ENCODE data around the gene HMX1. TPM values are rescaled to one million over a fixed set of nuclear protein-coding genes. Genes with fewer than 3 reads are reported as not detected.

HMX1 gene
- total RNA-seq, 1 experiment from 2014 or later, result 5.0 TPM

GRCh38 chr4:8842614-8843013 is 29.0 kb downstream of the HMX1 start:
- no peak for DNase-seq (ENCODE audit: low read depth)

GRCh38 chr4:8841678-8842268 is 29.9 kb downstream of the HMX1 start:
- DNase-seq (ENCODE audit: low read depth), result no peak

GRCh38 chr4:8840816-8841455 is 30.7 kb downstream of the HMX1 start:
- DNase-seq (ENCODE audit: low read depth), result no peak

- DNase-seq (ENCODE audit: low read depth), result no peak
These were observed 31.4 kb downstream of the HMX1 start for GRCh38 chr4:8840006-8840793.

GRCh38 chr4:8838961-8839431 is 32.6 kb downstream of the HMX1 start:
- no peak for DNase-seq (ENCODE audit: low read depth)

GRCh38 chr4:8838296-8838960 is 33.2 kb downstream of the HMX1 start:
- DNase-seq (ENCODE audit: low read depth), result no peak

- no peak for DNase-seq (ENCODE audit: low read depth)
These were observed 34.3 kb downstream of the HMX1 start for GRCh38 chr4:8837181-8837841.

- DNase-seq (ENCODE audit: low read depth), result no peak
These were observed 34.9 kb downstream of the HMX1 start for GRCh38 chr4:8836664-8837171.

GRCh38 chr4:8835521-8836365 is 35.9 kb downstream of the HMX1 start:
- no peak for DNase-seq (ENCODE audit: low read depth)

- DNase-seq (ENCODE audit: low read depth), result no peak
These were observed 36.9 kb downstream of the HMX1 start for GRCh38 chr4:8834681-8835220.

- no peak for DNase-seq (ENCODE audit: low read depth)
These were observed 39.3 kb downstream of the HMX1 start for GRCh38 chr4:8832113-8832915.

GRCh38 chr4:8831221-8832112 is 40.2 kb downstream of the HMX1 start:
- DNase-seq (ENCODE audit: low read depth), result no peak

GRCh38 chr4:8830611-8831200 is 40.9 kb downstream of the HMX1 start:
- DNase-seq (ENCODE audit: low read depth), result no peak

GRCh38 chr4:8830056-8830455 is 41.6 kb downstream of the HMX1 start:
- no peak for DNase-seq (ENCODE audit: low read depth)

GRCh38 chr4:8829584-8829983 is 42.1 kb downstream of the HMX1 start:
- DNase-seq (ENCODE audit: low read depth), result no peak

- no peak for DNase-seq (ENCODE audit: low read depth)
These were observed 42.8 kb downstream of the HMX1 start for GRCh38 chr4:8828869-8829268.

- DNase-seq (ENCODE audit: low read depth), result no peak
These were observed 50.3 kb downstream of the HMX1 start for GRCh38 chr4:8821151-8821950.

All from Daoy (cell line).